Measurements from ENCODE around the gene TRPC4AP.
A peak's percentile ranks its signal among the peaks of the same experiment; 100 is the strongest.

Gene TRPC4AP

GRCh38 chr20:34989118-34989517 is 103.5 kb downstream of the TRPC4AP start:
- no peak for DNase-seq (ENCODE audit: low read depth, low spot score)
- WGBS (ENCODE audit: insufficient coverage, insufficient read length) = no CpG with 5 or more reads among the region's 4 CpGs
- Histone ChIP-seq H3K27me3 (ENCODE audit: control insufficient read depth, insufficient read depth, low read length) (no peaks in the 10 kb centered on the region), H3K9me3 (ENCODE audit: control insufficient read depth, insufficient read depth, low read length) (no peaks in the 10 kb centered on the region), H3K4me1 (ENCODE audit: control insufficient read depth, insufficient read depth, low read length) (peaks cover 7% of the 10 kb centered on the region), H3K36me3 (ENCODE audit: control insufficient read depth, insufficient read depth, low read length) (no peaks in the 10 kb centered on the region), H3K27ac (ENCODE audit: low read length) (no peak overlapping the region), H3K4me3 (ENCODE audit: low read length) (no peak overlapping the region)

GRCh38 chr20:34988191-34988540 is 104.4 kb downstream of the TRPC4AP start:
- H3K27me3 ChIP-seq (ENCODE audit: control insufficient read depth, insufficient read depth, low read length) = no peaks in the 10 kb centered on the region
- no peak overlapping the region for H3K27ac ChIP-seq (ENCODE audit: low read length)
- no peaks in the 10 kb centered on the region for H3K36me3 ChIP-seq (ENCODE audit: control insufficient read depth, insufficient read depth, low read length)
- WGBS (ENCODE audit: insufficient coverage, insufficient read length) = 100% methylated on average over 2 of the region's 12 CpGs
- H3K9me3 ChIP-seq (ENCODE audit: control insufficient read depth, insufficient read depth, low read length) = no peaks in the 10 kb centered on the region
- H3K4me1 ChIP-seq (ENCODE audit: control insufficient read depth, insufficient read depth, low read length) = peaks cover 8% of the 10 kb centered on the region
- H3K4me3 ChIP-seq (ENCODE audit: low read length) = no peak overlapping the region
- DNase-seq (ENCODE audit: low read depth, low spot score) = no peak

GRCh38 chr20:34987288-34988190 is 105.1 kb downstream of the TRPC4AP start:
- Histone ChIP-seq H3K27me3 (ENCODE audit: control insufficient read depth, insufficient read depth, low read length) (no peaks in the 10 kb centered on the region), H3K9me3 (ENCODE audit: control insufficient read depth, insufficient read depth, low read length) (no peaks in the 10 kb centered on the region), H3K27ac (ENCODE audit: low read length) (no peak overlapping the region), H3K36me3 (ENCODE audit: control insufficient read depth, insufficient read depth, low read length) (no peaks in the 10 kb centered on the region), H3K4me3 (ENCODE audit: low read length) (no peak overlapping the region), H3K4me1 (ENCODE audit: control insufficient read depth, insufficient read depth, low read length) (peaks cover 8% of the 10 kb centered on the region)
- no CpG with 5 or more reads among the region's 15 CpGs for WGBS (ENCODE audit: insufficient coverage, insufficient read length)
- no peak for DNase-seq (ENCODE audit: low read depth, low spot score)

DNA sequence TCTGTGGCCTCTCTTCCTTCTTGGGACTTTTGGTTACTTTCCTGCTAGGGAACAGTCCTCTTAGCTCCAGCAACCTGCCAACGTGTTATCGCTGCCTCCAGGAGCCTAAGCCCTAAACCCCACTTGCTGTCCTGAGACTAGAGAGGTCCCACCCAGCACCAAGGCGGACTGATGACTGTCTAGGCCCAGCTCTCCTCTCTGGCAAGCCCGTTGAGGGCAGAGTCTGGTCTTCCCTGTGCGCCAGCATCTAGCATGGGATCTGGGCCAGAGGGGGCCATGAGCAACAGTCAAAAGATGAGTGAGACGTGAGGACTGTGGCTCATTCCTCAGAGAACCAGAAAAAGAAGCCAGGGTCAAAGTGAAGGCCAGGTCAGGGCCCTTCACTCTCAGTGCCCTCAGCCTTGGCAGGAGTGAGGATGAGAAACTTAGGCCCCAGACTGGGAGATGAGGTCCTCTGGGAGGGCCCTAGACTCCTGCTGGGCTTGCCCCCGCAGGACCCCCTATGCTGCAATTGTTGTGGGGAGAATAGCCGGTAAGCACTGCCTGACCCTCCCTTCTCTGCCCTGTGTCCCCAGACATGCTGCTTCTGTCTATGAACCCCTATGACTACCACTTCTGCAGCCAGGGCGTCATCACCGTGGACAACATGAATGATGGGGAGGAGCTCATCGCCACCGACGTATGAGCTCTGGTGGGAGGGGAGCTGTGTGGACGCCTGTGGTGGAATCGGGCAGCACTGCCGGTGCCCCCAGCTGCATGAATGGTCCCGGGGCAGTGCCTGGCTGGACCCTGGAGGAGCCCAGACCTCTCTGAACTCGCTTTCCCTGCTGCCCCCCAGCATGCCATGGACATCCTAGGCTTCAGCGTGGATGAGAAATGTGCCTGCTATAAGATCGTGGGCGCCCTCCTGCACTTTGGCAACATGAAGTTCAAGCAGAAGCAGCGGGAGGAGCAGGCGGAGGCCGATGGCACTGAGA is 106.0 kb downstream of the TRPC4AP start:
- DNase-seq (ENCODE audit: low read depth, low spot score) = no peak
- Histone ChIP-seq H3K36me3 (ENCODE audit: control insufficient read depth, insufficient read depth, low read length) (no peaks in the 10 kb centered on the region), H3K27me3 (ENCODE audit: control insufficient read depth, insufficient read depth, low read length) (no peaks in the 10 kb centered on the region), H3K4me3 (ENCODE audit: low read length) (no peak overlapping the region), H3K4me1 (ENCODE audit: control insufficient read depth, insufficient read depth, low read length) (peaks cover 8% of the 10 kb centered on the region), H3K27ac (ENCODE audit: low read length) (no peak overlapping the region), H3K9me3 (ENCODE audit: control insufficient read depth, insufficient read depth, low read length) (no peaks in the 10 kb centered on the region)
- WGBS (ENCODE audit: insufficient coverage, insufficient read length) = no CpG with 5 or more reads among the region's 24 CpGs

- no CpG with 5 or more reads among the region's 25 CpGs for WGBS (ENCODE audit: insufficient coverage, insufficient read length)
- DNase-seq (ENCODE audit: low read depth, low spot score) = no peak
- H3K4me1 ChIP-seq (ENCODE audit: control insufficient read depth, insufficient read depth, low read length) = peaks cover 10% of the 10 kb centered on the region
- no peaks in the 10 kb centered on the region for H3K36me3 ChIP-seq (ENCODE audit: control insufficient read depth, insufficient read depth, low read length)
- H3K27me3 ChIP-seq (ENCODE audit: control insufficient read depth, insufficient read depth, low read length) = no peaks in the 10 kb centered on the region
- no peak overlapping the region for H3K27ac ChIP-seq (ENCODE audit: low read length)
- no peak overlapping the region for H3K4me3 ChIP-seq (ENCODE audit: low read length)
- H3K9me3 ChIP-seq (ENCODE audit: control insufficient read depth, insufficient read depth, low read length) = no peaks in the 10 kb centered on the region
These were observed 106.9 kb downstream of the TRPC4AP start for GRCh38 chr20:34985461-34986310.

- Histone ChIP-seq H3K27me3 (ENCODE audit: control insufficient read depth, insufficient read depth, low read length) (no peaks in the 10 kb centered on the region), H3K9me3 (ENCODE audit: control insufficient read depth, insufficient read depth, low read length) (no peaks in the 10 kb centered on the region), H3K4me3 (ENCODE audit: low read length) (no peak overlapping the region), H3K36me3 (ENCODE audit: control insufficient read depth, insufficient read depth, low read length) (no peaks in the 10 kb centered on the region), H3K27ac (ENCODE audit: low read length) (no peak overlapping the region), H3K4me1 (ENCODE audit: control insufficient read depth, insufficient read depth, low read length) (peaks cover 11% of the 10 kb centered on the region)
- no peak for DNase-seq (ENCODE audit: low read depth, low spot score)
- WGBS (ENCODE audit: insufficient coverage, insufficient read length) = no CpG with 5 or more reads among the region's 18 CpGs
These were observed 107.8 kb downstream of the TRPC4AP start for GRCh38 chr20:34984756-34985261.

- Histone ChIP-seq H3K4me1 (ENCODE audit: control insufficient read depth, insufficient read depth, low read length) (peaks cover 13% of the 10 kb centered on the region), H3K27me3 (ENCODE audit: control insufficient read depth, insufficient read depth, low read length) (no peaks in the 10 kb centered on the region), H3K27ac (ENCODE audit: low read length) (no peak overlapping the region), H3K9me3 (ENCODE audit: control insufficient read depth, insufficient read depth, low read length) (no peaks in the 10 kb centered on the region), H3K36me3 (ENCODE audit: control insufficient read depth, insufficient read depth, low read length) (no peaks in the 10 kb centered on the region), H3K4me3 (ENCODE audit: low read length) (no peak overlapping the region)
- DNase-seq (ENCODE audit: low read depth, low spot score) = peak; percentile 45
- WGBS (ENCODE audit: insufficient coverage, insufficient read length) = no CpG with 5 or more reads among the region's 14 CpGs
These were observed 108.4 kb downstream of the TRPC4AP start for GRCh38 chr20:34983995-34984735.

GRCh38 chr20:34983089-34983820 is 109.4 kb downstream of the TRPC4AP start:
- Histone ChIP-seq H3K9me3 (ENCODE audit: control insufficient read depth, insufficient read depth, low read length) (no peaks in the 10 kb centered on the region), H3K27me3 (ENCODE audit: control insufficient read depth, insufficient read depth, low read length) (no peaks in the 10 kb centered on the region), H3K4me1 (ENCODE audit: control insufficient read depth, insufficient read depth, low read length) (peaks cover 13% of the 10 kb centered on the region), H3K27ac (ENCODE audit: low read length) (no peak overlapping the region), H3K36me3 (ENCODE audit: control insufficient read depth, insufficient read depth, low read length) (no peaks in the 10 kb centered on the region), H3K4me3 (ENCODE audit: low read length) (no peak overlapping the region)
- WGBS (ENCODE audit: insufficient coverage, insufficient read length) = no CpG with 5 or more reads among the region's 5 CpGs
- no peak for DNase-seq (ENCODE audit: low read depth, low spot score)
